ENCODE data around the gene LRRC8A. TPM values are rescaled to one million over a fixed set of nuclear protein-coding genes. Genes with fewer than 3 reads are reported as not detected.
"Not testable (repeated sequence)": the region's sequence is repeated elsewhere in the genome, so short reads cannot be mapped to it uniquely, and the experiment has no call there.

Gene LRRC8A
- total RNA-seq, 6 experiments from 2014 or later = 8.6 to 46.1 (median 22.1) TPM

GRCh38 chr9:128945798-128946501 lies 64.0 kb downstream of the LRRC8A start:
- ATAC-seq (no peak), DNase-seq (no peak)
- Histone ChIP-seq H3K27ac (no peak overlapping the region), H3K27me3 (no peaks in the 10 kb centered on the region), H3K4me1 (peaks cover 0 to 25% (median 6%) of the 10 kb centered on the region in 4 donors), H3K9me3 (no peaks in the 10 kb centered on the region), H3K36me3 (peaks cover 0 to 11% (median 0%) of the 10 kb centered on the region in 4 donors), H3K4me3 (no peak overlapping the region)
- intact Hi-C loops (cut with DNase I) = no loop called here
- WGBS (ENCODE audit: insufficient coverage, low coverage, low lambda C conversion rate, missing lambda C conversion rate) = 95% methylated on average over 7 of the region's 19 CpGs
- TF ChIP-seq POLR2A (IDR thresholded peaks at IDR 0.05) = no peak
- no peak for TF ChIP-seq CTCF (IDR thresholded peaks at IDR 0.05)

GRCh38 chr9:128946571-128947276 lies 64.8 kb downstream of the LRRC8A start:
- no peaks in the 10 kb centered on the region for H3K27me3 ChIP-seq
- H3K4me3 ChIP-seq = peak overlapping the region; percentile 86 to 96 (median 95)
- H3K9me3 ChIP-seq = no peaks in the 10 kb centered on the region
- DNase-seq (peak in 2 of 3 donors; percentile 65 to 71), ATAC-seq (peak; percentile 39 to 55 (median 49))
- whole genome bisulfite sequencing (ENCODE audit: insufficient coverage, low coverage, low lambda C conversion rate, missing lambda C conversion rate) = 21% methylated on average over 11 of the region's 30 CpGs
- TF ChIP-seq POLR2A (IDR thresholded peaks at IDR 0.05) (no peak), CTCF (IDR thresholded peaks at IDR 0.05) (no peak)
- intact Hi-C loops (cut with DNase I) = no loop called here
- peaks cover 0 to 10% (median 0%) of the 10 kb centered on the region in 4 donors for H3K36me3 ChIP-seq
- H3K27ac ChIP-seq = peak overlapping the region; percentile 28 to 93 (median 76)
- H3K4me1 ChIP-seq = peaks cover 0 to 25% (median 6%) of the 10 kb centered on the region in 4 donors

- no peaks in the 10 kb centered on the region for H3K27me3 ChIP-seq
- H3K27ac ChIP-seq = peak overlapping the region; percentile 28 to 93 (median 76)
- DNase-seq = no peak
- WGBS (ENCODE audit: insufficient coverage, low coverage, low lambda C conversion rate, missing lambda C conversion rate) = no CpG with 5 or more reads among the region's 20 CpGs
- intact Hi-C loops (cut with DNase I) = no loop called here
- peaks cover 0 to 25% (median 6%) of the 10 kb centered on the region in 4 donors for H3K4me1 ChIP-seq
- H3K36me3 ChIP-seq = peaks cover 0 to 7% (median 0%) of the 10 kb centered on the region in 4 donors
- ATAC-seq = no peak
- no peaks in the 10 kb centered on the region for H3K9me3 ChIP-seq
- no peak for TF ChIP-seq POLR2A (IDR thresholded peaks at IDR 0.05)
- TF ChIP-seq CTCF (IDR thresholded peaks at IDR 0.05) = no peak
- H3K4me3 ChIP-seq = peak overlapping the region; percentile 86 to 96 (median 95)
These were observed 65.3 kb downstream of the LRRC8A start for GRCh38 chr9:128947277-128947526.

GRCh38 chr9:128947527-128948301 lies 65.8 kb downstream of the LRRC8A start, which contains the start of the genes DOLK and NUP188:
Gene DOLK, minus strand, starts transcription at chr9:128947603. Its CDS starts 300 bp downstream, at chr9:128947303.
Gene NUP188, plus strand, starts transcription at chr9:128947699. Its CDS starts 21 bp downstream, at chr9:128947720.
- intact Hi-C loops (cut with DNase I) = no loop called here
- H3K36me3 ChIP-seq = peaks cover 0 to 11% (median 0%) of the 10 kb centered on the region in 4 donors
- WGBS (ENCODE audit: insufficient coverage, low coverage, low lambda C conversion rate, missing lambda C conversion rate) = 1% methylated on average over 14 of the region's 86 CpGs

GRCh38 chr9:128961403-128961802 lies 79.5 kb downstream of the LRRC8A start:
- DNase-seq; H3K4me3 ChIP-seq; H3K27me3 ChIP-seq; H3K27ac ChIP-seq; intact Hi-C loops (cut with DNase I); H3K4me1 ChIP-seq; ATAC-seq; H3K9me3 ChIP-seq: not testable (repeated sequence)
- peaks cover 7 to 57% (median 17%) of the 10 kb centered on the region in 4 donors for H3K36me3 ChIP-seq
- 94% methylated on average over 7 of the region's 9 CpGs for WGBS (ENCODE audit: insufficient coverage, low coverage, low lambda C conversion rate, missing lambda C conversion rate)

More at GRCh38 chr9:128947527-128948301, 65.8 kb downstream of the LRRC8A start, which contains the start of the genes DOLK and NUP188:
- peak within 1 kb of the TSS; percentile 86 to 96 (median 95) for H3K4me3 ChIP-seq
- peak; percentile 82 for TF ChIP-seq POLR2A (IDR thresholded peaks at IDR 0.05)
- no peak for TF ChIP-seq CTCF (IDR thresholded peaks at IDR 0.05)
- peak within 1 kb of the TSS; percentile 71 to 93 (median 76) for H3K27ac ChIP-seq
- DNase-seq = peak; percentile 98
- H3K27me3 ChIP-seq = no peaks in the 10 kb centered on the region
- H3K4me1 ChIP-seq = peaks cover 0 to 23% (median 6%) of the 10 kb centered on the region in 4 donors
- ATAC-seq = peak; percentile 88 to 93 (median 90)
- H3K9me3 ChIP-seq = no peaks in the 10 kb centered on the region

Data from right lobe of liver (tissue), 6 donors.